ENCODE results near the gene KLHDC3.

Gene KLHDC3

GRCh38 chr6:43036712-43037111, 22.7 kb downstream of the KLHDC3 start:
- Histone ChIP-seq H3K27ac (ENCODE audit: low read length) (no peak overlapping the region), H2AFZ (ENCODE audit: low read depth, low read length) (no peak overlapping the region), H3K4me3 (ENCODE audit: low read depth in 1 of 2, low read length in 2 of 2) (no peak overlapping the region), H3K4me2 (ENCODE audit: insufficient read depth, low read length) (no peak overlapping the region), H3K27me3 (ENCODE audit: insufficient read depth, low read length, poor library complexity) (no peaks in the 10 kb centered on the region), H3K9me3 (ENCODE audit: insufficient read depth, low read length, severe bottlenecking) (no peaks in the 10 kb centered on the region), H3K79me2 (ENCODE audit: insufficient read depth, low read length) (no peaks in the 10 kb centered on the region), H3K9ac (ENCODE audit: low read depth, low read length) (no peak overlapping the region), H3K36me3 (ENCODE audit: insufficient read depth, low read length) (peaks cover 71% of the 10 kb centered on the region), H4K20me1 (ENCODE audit: insufficient read depth, low read length) (no peaks in the 10 kb centered on the region; the same call in 1 of the 2 replicates), H3K4me1 (ENCODE audit: insufficient read depth, low read length) (no peaks in the 10 kb centered on the region)
- ATAC-seq (ENCODE audit: insufficient read depth, low read depth) = no peak
- DNase-seq = no peak
- TF ChIP-seq EZH2 (IDR thresholded peaks at IDR 0.05; ENCODE audit: borderline replicate concordance, low read depth, low read length, severe bottlenecking) (no peak), CTCF (IDR thresholded peaks at IDR 0.05; ENCODE audit: borderline replicate concordance, extremely low read depth, low read length, poor library complexity, severe bottlenecking) (no peak)

- Histone ChIP-seq H3K27me3 (ENCODE audit: insufficient read depth, low read length, poor library complexity) (no peaks in the 10 kb centered on the region), H3K4me3 (ENCODE audit: low read depth in 1 of 2, low read length in 2 of 2) (no peak overlapping the region), H3K9ac (ENCODE audit: low read depth, low read length) (no peak overlapping the region), H3K4me2 (ENCODE audit: insufficient read depth, low read length) (no peak overlapping the region), H4K20me1 (ENCODE audit: insufficient read depth, low read length) (no peaks in the 10 kb centered on the region; the same call in 1 of the 2 replicates), H3K27ac (ENCODE audit: low read length) (no peak overlapping the region), H3K4me1 (ENCODE audit: insufficient read depth, low read length) (no peaks in the 10 kb centered on the region), H3K36me3 (ENCODE audit: insufficient read depth, low read length) (peaks cover 66% of the 10 kb centered on the region), H3K79me2 (ENCODE audit: insufficient read depth, low read length) (no peaks in the 10 kb centered on the region), H2AFZ (ENCODE audit: low read depth, low read length) (no peak overlapping the region), H3K9me3 (ENCODE audit: insufficient read depth, low read length, severe bottlenecking) (no peaks in the 10 kb centered on the region)
- TF ChIP-seq EZH2 (IDR thresholded peaks at IDR 0.05; ENCODE audit: borderline replicate concordance, low read depth, low read length, severe bottlenecking) = no peak
- TF ChIP-seq CTCF (IDR thresholded peaks at IDR 0.05; ENCODE audit: borderline replicate concordance, extremely low read depth, low read length, poor library complexity, severe bottlenecking) = no peak
- ATAC-seq (ENCODE audit: insufficient read depth, low read depth) = no peak
- no peak for DNase-seq
These were observed 23.1 kb downstream of the KLHDC3 start for GRCh38 chr6:43037197-43037596.

GRCh38 chr6:43037706-43038105, 23.7 kb downstream of the KLHDC3 start:
- DNase-seq (no peak), ATAC-seq (ENCODE audit: insufficient read depth, low read depth) (no peak)
- Histone ChIP-seq H3K27ac (ENCODE audit: low read length) (no peak overlapping the region), H3K4me1 (ENCODE audit: insufficient read depth, low read length) (no peaks in the 10 kb centered on the region), H3K4me2 (ENCODE audit: insufficient read depth, low read length) (no peak overlapping the region), H3K36me3 (ENCODE audit: insufficient read depth, low read length) (peaks cover 63% of the 10 kb centered on the region), H3K27me3 (ENCODE audit: insufficient read depth, low read length, poor library complexity) (no peaks in the 10 kb centered on the region), H3K9ac (ENCODE audit: low read depth, low read length) (no peak overlapping the region), H4K20me1 (ENCODE audit: insufficient read depth, low read length) (no peaks in the 10 kb centered on the region; the same call in 1 of the 2 replicates), H3K4me3 (ENCODE audit: low read depth in 1 of 2, low read length in 2 of 2) (no peak overlapping the region), H3K79me2 (ENCODE audit: insufficient read depth, low read length) (no peaks in the 10 kb centered on the region), H3K9me3 (ENCODE audit: insufficient read depth, low read length, severe bottlenecking) (no peaks in the 10 kb centered on the region), H2AFZ (ENCODE audit: low read depth, low read length) (no peak overlapping the region)
- TF ChIP-seq EZH2 (IDR thresholded peaks at IDR 0.05; ENCODE audit: borderline replicate concordance, low read depth, low read length, severe bottlenecking) (no peak), CTCF (IDR thresholded peaks at IDR 0.05; ENCODE audit: borderline replicate concordance, extremely low read depth, low read length, poor library complexity, severe bottlenecking) (no peak)

GRCh38 chr6:43038727-43039126, 24.7 kb downstream of the KLHDC3 start:
- H3K27ac ChIP-seq (ENCODE audit: low read length) = no peak overlapping the region
- H3K9ac ChIP-seq (ENCODE audit: low read depth, low read length) = no peak overlapping the region
- no peaks in the 10 kb centered on the region for H3K79me2 ChIP-seq (ENCODE audit: insufficient read depth, low read length)
- no peak overlapping the region for H3K4me3 ChIP-seq (ENCODE audit: low read depth in 1 of 2, low read length in 2 of 2)
- H2AFZ ChIP-seq (ENCODE audit: low read depth, low read length) = no peak overlapping the region
- H3K27me3 ChIP-seq (ENCODE audit: insufficient read depth, low read length, poor library complexity) = no peaks in the 10 kb centered on the region
- ATAC-seq (ENCODE audit: insufficient read depth, low read depth) (no peak), DNase-seq (no peak)
- H3K36me3 ChIP-seq (ENCODE audit: insufficient read depth, low read length) = peaks cover 68% of the 10 kb centered on the region
- H3K9me3 ChIP-seq (ENCODE audit: insufficient read depth, low read length, severe bottlenecking) = no peaks in the 10 kb centered on the region
- H3K4me1 ChIP-seq (ENCODE audit: insufficient read depth, low read length) = no peaks in the 10 kb centered on the region
- no peak overlapping the region for H3K4me2 ChIP-seq (ENCODE audit: insufficient read depth, low read length)
- no peaks in the 10 kb centered on the region; the same call in 1 of the 2 replicates for H4K20me1 ChIP-seq (ENCODE audit: insufficient read depth, low read length)
- TF ChIP-seq CTCF (IDR thresholded peaks at IDR 0.05; ENCODE audit: borderline replicate concordance, extremely low read depth, low read length, poor library complexity, severe bottlenecking) = no peak
- no peak for TF ChIP-seq EZH2 (IDR thresholded peaks at IDR 0.05; ENCODE audit: borderline replicate concordance, low read depth, low read length, severe bottlenecking)

All from DND-41 (cell line).